GM12878 (cell line): ENCODE measurements around the gene DPF3. TPM values are rescaled to one million over a fixed set of nuclear protein-coding genes. Genes with fewer than 3 reads are reported as not detected.

Experiments used
- ATAC-seq: fragments of 200-7000 bp; cut with Tn5 transposase; 3 replicates; pipeline ENCODE4 v1.9.1; 2020; ENCODE audit warnings: mild to moderate bottlenecking, moderate library complexity
- BruUV-seq: library from RNA; stranded (reverse); fragments of 400-500 nt; replicated peaks from 2 replicates; lab custom pipeline; 2021; lab: Mats Ljungman, UMichigan
- CTCF ChIA-PET: fragments of 300-600 bp; sonication (Branson Sonifier 250); formaldehyde crosslinking; extraction: SDS; loops from one replicate; lab custom pipeline; 2021; ENCODE audit warnings: inconsistent platforms; lab: Yijun Ruan, JAX
- POLR2A ChIA-PET: fragments of 350-600 bp; formaldehyde crosslinking; extraction: SDS; loops from one replicate; lab custom pipeline; 2021; ENCODE audit warnings: inconsistent platforms; lab: Charles Lee
- RAD21 ChIA-PET: fragments of 300-600 bp; sonication (Branson Sonifier 250); formaldehyde crosslinking; loops from one replicate; lab custom pipeline; 2023; ENCODE audit warnings: antibody characterized with exemption; ENCODE audit not compliant: unreplicated experiment; lab: Charles Lee
- SMC1A ChIA-PET: fragments of 300-600 bp; sonication (Branson Sonifier 250); formaldehyde crosslinking; loops from one replicate; lab custom pipeline; 2023; ENCODE audit not compliant: unreplicated experiment, uncharacterized antibody; lab: Charles Lee
- DNase-seq: peaks from one replicate; pipeline ENCODE4 v3.0.0-alpha.2; 2011; ENCODE audit warnings: low read depth, low spot score
- FAIRE-seq: peaks from 3 replicates; lab custom pipeline; 2011; peaks lifted over from hg19 to GRCh38; lab: Jason Lieb, UNC
- H2AFZ ChIP-seq: 2 replicates; pipeline ENCODE4 v1.6.0; 2011; ENCODE audit warnings: low read depth, low read length, control low read depth; ENCODE audit not compliant: control insufficient read depth
- H3K27ac ChIP-seq: 2 replicates; pipeline ENCODE4 v1.5.1; 2011; ENCODE audit warnings: control low read depth; ENCODE audit not compliant: control insufficient read depth, insufficient read depth
- H3K27me3 ChIP-seq, 2 experiments: replicated peaks in 1 of 2; 2 replicates each; pipeline versions ENCODE4 v1.6.0 to v1.6.1; 2011; ENCODE audit warnings: low read length in 1 of 2; ENCODE audit not compliant: control insufficient read depth in 2 of 2, insufficient read depth in 2 of 2
- H3K36me3 ChIP-seq, 2 experiments: 2 replicates each; pipeline ENCODE4 v1.5.1; 2011; ENCODE audit warnings: low read length in 1 of 2; ENCODE audit not compliant: control insufficient read depth in 2 of 2, insufficient read depth in 2 of 2
- H3K4me1 ChIP-seq: 2 replicates; pipeline ENCODE4 v1.6.1; 2011; ENCODE audit warnings: mild to moderate bottlenecking, low read length, moderate library complexity, mixed read lengths; ENCODE audit not compliant: control insufficient read depth, insufficient read depth
- H3K4me2 ChIP-seq: 2 replicates; pipeline ENCODE4 v1.6.0; 2011; ENCODE audit warnings: control low read depth; ENCODE audit not compliant: control insufficient read depth, insufficient read depth
- H3K4me3 ChIP-seq: fragments of 200-600 bp; sonication (generic); 2 replicates; pipeline ENCODE4 v1.5.1; 2016
- H3K79me2 ChIP-seq: 2 replicates; pipeline ENCODE4 v1.6.0; 2011; ENCODE audit warnings: low read length; ENCODE audit not compliant: control insufficient read depth, insufficient read depth
- H3K9ac ChIP-seq: 2 replicates; pipeline ENCODE4 v1.8.0; 2011; ENCODE audit warnings: low read length, control low read depth, mixed read lengths; ENCODE audit not compliant: control insufficient read depth, insufficient read depth
- H3K9me3 ChIP-seq: replicated peaks from 3 replicates; pipeline ENCODE4 v1.5.1; 2011; ENCODE audit warnings: mild to moderate bottlenecking, low read length; ENCODE audit not compliant: control insufficient read depth, insufficient read depth
- H4K20me1 ChIP-seq: 2 replicates; pipeline ENCODE4 v1.6.0; 2011; ENCODE audit not compliant: control insufficient read depth, insufficient read depth
- FOXK2 ChIP-seq: fragments of 450-650 bp; IDR thresholded peaks from 2 replicates; pipeline ENCODE4 v1.6.1; 2017; ENCODE audit warnings: mild to moderate bottlenecking, moderate library complexity
- HDGF ChIP-seq: fragments of 450-650 bp; IDR thresholded peaks from 2 replicates; pipeline ENCODE4 v1.6.1; 2016; ENCODE audit warnings: antibody characterized with exemption
- MXI1 ChIP-seq: fragments of 150-350 bp; IDR thresholded peaks from 2 replicates; pipeline ENCODE4 v1.6.1; 2011; ENCODE audit warnings: low read depth, mild to moderate bottlenecking, inconsistent platforms, low read length, improper control_type of control experiment
- RAD21 ChIP-seq: IDR thresholded peaks from 2 replicates; pipeline ENCODE4 v1.6.1; 2011; ENCODE audit warnings: mild to moderate bottlenecking, low read depth, low read length, moderate library complexity; ENCODE audit not compliant: insufficient read depth
- TARDBP ChIP-seq: IDR thresholded peaks from 2 replicates; pipeline ENCODE4 v1.6.1; 2016; ENCODE audit warnings: borderline replicate concordance
- USF2 ChIP-seq: IDR thresholded peaks from 2 replicates; pipeline ENCODE4 v1.6.1; 2011; ENCODE audit warnings: low read depth, low read length, improper control_type of control experiment, borderline replicate concordance
- YY1 ChIP-seq: IDR thresholded peaks from 2 replicates; pipeline ENCODE4 v1.6.1; 2011; ENCODE audit warnings: low read depth, mild to moderate bottlenecking, low read length
- ZBTB4 ChIP-seq: fragments of 450-650 bp; formaldehyde crosslinking; IDR thresholded peaks from 2 replicates; pipeline ENCODE4 v1.4.0; 2022; ENCODE audit warnings: mild to moderate bottlenecking, moderate library complexity
- WGBS: methylation state at CpG from one replicate; pipeline ENCODE4 v1.1.6; 2016; ENCODE audit warnings: low lambda C conversion rate; ENCODE audit not compliant: insufficient replicate concordance, insufficient coverage; ENCODE audit errors: missing lambda C conversion rate; 5-methylcytosine and 5-hydroxymethylcytosine counted together
- in situ Hi-C: fragments of 300-500 bp; cut with MboI; formaldehyde crosslinking; loops from 9 replicates; pipeline ENCODE4 v1.14.3; 2018; ENCODE audit warnings: mixed read lengths
- intact Hi-C: fragments of 100-400 bp; cut with micrococcal nuclease; formaldehyde crosslinking; loops from one replicate; pipeline ENCODE4 v1.14.2; 2022; ENCODE audit not compliant: unreplicated experiment
- polyA plus RNA-seq, 11 experiments: library from polyadenylated mRNA; depleted of rRNA in 4 of 11; unstranded in 6 of 11; stranded (reverse) in 5 of 11; fragments of >200 nt; fragmentation: Nextera tagmentation in 4 of 11; fragmentation: Illumina TruSeq in 1 of 11; extraction: Ambion mirVana in 4 of 11; extraction: Trizol in 1 of 11; gene quantifications; 1 replicate in 1 of 11; 2 replicates in 10 of 11; pipeline versions ENCODE4 v1.2.1 to v1.2.3, GENCODE V29; 2011 to 2016; ENCODE audit warnings: inconsistent platforms in 2 of 11, missing spikeins in 2 of 11, low read depth in 1 of 11
- total RNA-seq, 4 experiments: library from RNA; depleted of rRNA in 3 of 4; stranded (reverse); fragments of >200 nt in 3 of 4; fragmentation: Illumina TruSeq in 1 of 4; extraction: Trizol in 1 of 4; gene quantifications; 2 replicates each; pipeline versions ENCODE4 v1.2.1 to v1.2.3, GENCODE V29; 2013 to 2021

DPF3 gene
- total and polyA plus RNA-seq, 10 of the 15 experiments (the other 5 are each of a cell fraction or from before 2014, with no cell fraction given): 0.69 to 8.0 (median 2.2) TPM

- POLR2A ChIA-PET: no interaction called here
Measured at GRCh38 chr14:72932893-72933292, 39.0 kb upstream of the DPF3 start.

More at GRCh38 chr14:72932893-72933292, 39.0 kb upstream of the DPF3 start:
- no peak overlapping the region for H3K4me2 ChIP-seq
- H3K9ac ChIP-seq: no peak overlapping the region
- 98% methylated on average over 7 of the region's 7 CpGs for WGBS
- BruUV-seq: no TSS peak
- ATAC-seq (no peak), FAIRE-seq (no peak), DNase-seq (no peak)
- no peak overlapping the region for H3K4me3 ChIP-seq
- in situ Hi-C loops (no loop called here), intact Hi-C loops (no loop called here)
- ChIA-PET RAD21 (no interaction called here), CTCF (no interaction called here), SMC1A (no interaction called here)
- H3K9me3 ChIP-seq: no peaks in the 10 kb centered on the region
- H3K79me2 ChIP-seq: peaks cover 25% of the 10 kb centered on the region
- peaks cover 0 to under 1% of the 10 kb centered on the region in 2 experiments; a peak in 1 of 4 replicates for H3K36me3 ChIP-seq
- H2AFZ ChIP-seq: no peak overlapping the region
- TF ChIP-seq FOXK2: no peak
- no peak for TF ChIP-seq ZBTB4 (CRISPR knock-in tag)
- no peak for TF ChIP-seq RAD21
- no peak for TF ChIP-seq MXI1
- no peak for TF ChIP-seq USF2
- no peak for TF ChIP-seq HDGF
- no peak for TF ChIP-seq YY1
- no peak for TF ChIP-seq TARDBP
- no peaks in the 10 kb centered on the region for H4K20me1 ChIP-seq
- no peak overlapping the region for H3K27ac ChIP-seq
- no peaks in the 10 kb centered on the region for H3K4me1 ChIP-seq
- no peaks in the 10 kb centered on the region for H3K27me3 ChIP-seq
